C4-2B (cell line): ENCODE data around the gene MAPK8IP2.
A peak's percentile ranks its signal among the peaks of the same experiment; 100 is the strongest.

Experiments
- ZFX ChIP-seq: fragments of 450-650 bp; IDR thresholded peaks from 2 replicates; pipeline ENCODE4 v1.6.1; 2017
- TF ChIP-seq, protein P1 (sequence below): fragments of 450-650 bp; conservative IDR thresholded peaks from 2 replicates; pipeline ENCODE4 v1.5.1; 2017; ENCODE audit warnings: mild to moderate bottlenecking

DNA sequence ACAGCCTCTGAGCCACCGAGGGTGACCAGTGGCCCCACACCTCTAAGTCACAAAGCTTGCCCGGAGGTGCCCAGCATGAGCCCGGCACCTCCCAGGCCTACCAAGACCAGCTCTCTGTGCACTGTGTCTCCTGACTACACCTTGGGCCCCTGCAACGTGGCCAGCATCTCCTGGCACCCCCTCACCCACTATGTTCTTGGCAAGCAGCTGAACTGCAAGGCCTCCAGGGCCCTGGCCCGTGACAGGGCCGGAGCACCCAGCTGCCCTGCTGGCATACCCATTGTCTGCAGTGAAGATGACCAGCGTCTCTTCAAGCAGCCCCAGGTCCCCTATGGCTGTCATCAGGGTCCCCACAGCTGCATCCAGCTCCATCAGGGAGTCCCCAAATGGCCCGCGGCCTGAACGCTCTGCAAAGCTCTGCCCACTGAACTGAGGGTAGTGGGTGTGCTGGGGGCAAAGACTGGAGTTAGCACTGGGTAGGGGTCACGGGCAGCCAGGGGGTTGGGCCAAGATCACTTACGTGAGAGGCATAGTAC lies 25.8 kb downstream of the MAPK8IP2 start:
- TF ChIP-seq, protein P1, sequence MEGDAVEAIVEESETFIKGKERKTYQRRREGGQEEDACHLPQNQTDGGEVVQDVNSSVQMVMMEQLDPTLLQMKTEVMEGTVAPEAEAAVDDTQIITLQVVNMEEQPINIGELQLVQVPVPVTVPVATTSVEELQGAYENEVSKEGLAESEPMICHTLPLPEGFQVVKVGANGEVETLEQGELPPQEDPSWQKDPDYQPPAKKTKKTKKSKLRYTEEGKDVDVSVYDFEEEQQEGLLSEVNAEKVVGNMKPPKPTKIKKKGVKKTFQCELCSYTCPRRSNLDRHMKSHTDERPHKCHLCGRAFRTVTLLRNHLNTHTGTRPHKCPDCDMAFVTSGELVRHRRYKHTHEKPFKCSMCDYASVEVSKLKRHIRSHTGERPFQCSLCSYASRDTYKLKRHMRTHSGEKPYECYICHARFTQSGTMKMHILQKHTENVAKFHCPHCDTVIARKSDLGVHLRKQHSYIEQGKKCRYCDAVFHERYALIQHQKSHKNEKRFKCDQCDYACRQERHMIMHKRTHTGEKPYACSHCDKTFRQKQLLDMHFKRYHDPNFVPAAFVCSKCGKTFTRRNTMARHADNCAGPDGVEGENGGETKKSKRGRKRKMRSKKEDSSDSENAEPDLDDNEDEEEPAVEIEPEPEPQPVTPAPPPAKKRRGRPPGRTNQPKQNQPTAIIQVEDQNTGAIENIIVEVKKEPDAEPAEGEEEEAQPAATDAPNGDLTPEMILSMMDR, result peak; percentile 0; the same call in 1 of the 2 replicates
- TF ChIP-seq ZFX, result no peak
